Measurements from ENCODE around the gene TBC1D22A.

GRCh38 chr22:47142427-47143046 is 380.1 kb downstream of the TBC1D22A start:
- TF ChIP-seq CTCF (IDR thresholded peaks at IDR 0.05) (no peak), POLR2A (IDR thresholded peaks at IDR 0.05) (no peak)

All from heart left ventricle (tissue), 13 donors.